Dedifferentiated amniotic fluid mesenchymal stem cell (primary cell): ENCODE measurements around the gene FIGNL2.

Source experiments
- DNase-seq: peaks from one replicate; pipeline ENCODE4 v3.0.0-alpha.2; 2016; ENCODE audit errors: extremely low spot score

FIGNL2 gene

DNA sequence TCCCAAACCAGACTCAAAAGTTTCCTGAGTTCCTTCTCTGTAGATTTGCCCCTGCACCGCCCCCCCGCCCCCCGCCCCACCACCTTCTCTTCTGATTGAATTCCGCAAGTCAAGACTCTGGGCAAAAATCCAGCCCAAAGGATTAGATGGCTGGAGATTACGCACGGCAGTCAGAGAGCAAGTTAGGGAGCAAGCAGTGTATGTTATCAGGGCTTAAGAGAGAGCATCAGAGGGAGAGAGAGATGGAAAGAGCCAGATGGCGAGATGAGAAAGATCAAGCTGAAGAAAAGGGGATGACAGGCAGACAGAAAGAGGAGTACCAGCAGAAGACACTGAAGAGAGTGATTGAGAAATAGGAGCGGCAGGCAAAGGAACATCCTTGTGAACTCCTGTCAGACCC lies 25.5 kb upstream of the FIGNL2 start:
- no peak for DNase-seq

- no peak for DNase-seq
Observed at GRCh38 chr12:51873251-51873994, 24.9 kb upstream of the FIGNL2 start.

DNA sequence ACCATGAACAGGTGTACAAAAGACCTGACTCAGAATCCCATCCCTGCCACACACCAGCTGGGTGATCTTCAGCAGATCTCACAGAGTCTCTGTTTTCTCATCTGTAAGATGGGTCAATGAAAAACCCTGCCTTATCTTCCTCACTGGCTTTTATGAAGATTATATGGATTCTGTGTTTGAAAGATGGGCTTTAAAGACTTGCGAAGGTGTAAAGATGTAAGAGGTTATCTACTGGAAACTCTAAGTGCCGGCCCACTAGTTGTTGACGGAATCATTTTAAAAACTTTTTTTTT lies 24.1 kb upstream of the FIGNL2 start:
- DNase-seq, result no peak

DNA sequence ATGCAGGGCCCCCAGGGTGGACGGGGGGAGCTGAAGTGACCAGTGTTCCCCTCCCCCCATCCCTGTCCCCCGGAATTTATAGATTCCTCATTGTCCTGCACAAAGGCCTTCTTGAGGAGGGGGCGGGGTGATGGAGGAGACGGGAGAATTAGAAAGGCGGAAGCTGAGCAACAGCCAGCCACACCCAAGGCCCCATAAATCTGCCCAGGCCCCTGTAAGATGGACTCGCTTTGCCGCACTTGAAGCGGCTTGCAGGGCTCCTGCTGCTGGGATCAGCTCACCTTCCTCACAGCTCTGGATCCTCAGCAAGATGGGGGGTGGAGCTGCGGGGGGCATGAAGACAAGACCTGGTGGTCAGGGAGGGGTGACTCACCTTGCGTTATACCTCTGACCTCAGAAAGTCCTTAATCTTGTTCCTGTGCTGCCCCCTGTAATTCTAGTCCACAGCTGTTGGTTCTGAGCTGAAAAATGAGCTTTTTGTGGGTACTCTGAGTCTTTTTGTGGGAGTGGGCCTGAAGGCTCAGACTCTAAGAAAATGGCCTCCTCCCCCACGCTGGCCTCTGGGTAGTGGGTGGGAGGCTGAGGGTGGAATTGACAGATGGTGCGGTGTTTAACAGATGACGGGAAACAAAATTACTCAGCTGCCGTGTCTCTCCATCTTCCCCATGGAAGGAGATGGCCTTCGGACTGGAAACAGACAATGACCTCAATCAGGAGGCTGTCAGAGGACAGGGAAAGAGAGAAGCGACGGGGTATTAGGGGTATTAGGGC lies 23.6 kb upstream of the FIGNL2 start:
- no peak for DNase-seq

- no peak for DNase-seq
Observed at GRCh38 chr12:51871126-51871525, 22.6 kb upstream of the FIGNL2 start.

- DNase-seq, result no peak
Observed at GRCh38 chr12:51870504-51870903, 22.0 kb upstream of the FIGNL2 start.

- DNase-seq, result no peak
Observed at GRCh38 chr12:51869931-51870330, 21.4 kb upstream of the FIGNL2 start.

- DNase-seq, result no peak
Observed at GRCh38 chr12:51869496-51869865, 21.0 kb upstream of the FIGNL2 start.

DNA sequence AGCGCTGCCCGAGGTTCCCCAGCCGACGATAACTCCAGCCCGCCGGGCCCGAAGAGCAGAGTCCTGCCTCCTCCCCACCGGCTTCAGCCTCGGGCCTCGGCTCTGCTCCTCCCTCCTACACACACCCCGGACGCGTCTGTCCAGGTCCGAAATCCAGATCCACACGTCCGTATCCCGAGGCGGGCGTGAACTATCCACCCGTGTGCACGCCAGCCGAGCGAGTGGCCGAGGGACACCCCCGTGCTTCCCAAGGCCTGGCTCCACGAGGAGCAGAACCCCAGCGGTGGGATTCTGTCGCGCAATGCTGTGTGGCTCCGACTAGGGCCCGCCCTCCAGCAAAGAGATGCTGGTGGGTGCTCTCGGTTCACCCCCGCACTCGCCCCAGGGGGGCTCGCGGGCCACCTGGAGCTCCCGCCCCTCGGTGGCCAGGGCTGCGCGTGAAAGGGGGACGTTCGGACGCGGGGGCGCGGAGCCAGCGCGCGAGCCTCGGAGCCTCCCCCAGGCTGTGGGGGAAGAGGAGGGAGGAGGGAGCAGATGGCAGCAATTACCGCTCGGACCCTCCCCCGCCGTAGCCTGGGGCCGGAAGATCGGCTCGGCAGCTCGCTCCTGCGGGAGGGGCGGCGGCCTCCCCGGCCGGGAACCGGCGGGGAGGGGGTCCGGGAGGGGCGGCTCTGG lies 20.4 kb upstream of the FIGNL2 start:
- DNase-seq, result no peak

DNA sequence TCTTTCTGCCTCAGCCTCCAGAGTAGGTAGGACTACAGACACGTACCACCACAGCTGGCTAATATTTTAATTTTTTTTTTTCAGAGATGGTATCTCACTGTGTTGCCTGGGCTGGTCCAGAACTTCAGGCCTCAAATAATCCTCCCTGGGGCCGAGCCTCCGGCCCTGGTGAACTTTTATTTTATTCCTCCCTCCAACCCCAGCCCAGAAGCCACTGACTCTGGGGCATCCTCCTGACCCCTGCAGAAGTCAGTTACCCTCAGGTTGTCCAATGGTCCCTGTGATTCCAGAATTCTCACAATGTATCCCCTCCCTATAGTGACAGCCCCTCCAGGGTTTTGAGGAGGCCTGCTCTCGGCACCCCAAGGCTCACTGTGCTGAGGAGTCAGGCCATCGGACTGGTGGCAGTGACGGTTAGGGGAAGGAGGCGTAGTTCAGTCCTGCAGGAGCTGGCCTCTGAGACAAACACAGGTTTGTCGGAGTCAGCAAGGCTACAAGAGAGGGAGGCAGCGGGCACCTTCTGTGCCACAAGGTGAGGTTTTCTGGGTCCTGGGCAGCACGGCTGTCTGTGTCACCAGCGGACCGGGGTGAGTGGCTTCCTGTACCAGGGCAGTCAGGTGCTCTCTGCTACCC lies 19.4 kb upstream of the FIGNL2 start:
- no peak for DNase-seq

DNA sequence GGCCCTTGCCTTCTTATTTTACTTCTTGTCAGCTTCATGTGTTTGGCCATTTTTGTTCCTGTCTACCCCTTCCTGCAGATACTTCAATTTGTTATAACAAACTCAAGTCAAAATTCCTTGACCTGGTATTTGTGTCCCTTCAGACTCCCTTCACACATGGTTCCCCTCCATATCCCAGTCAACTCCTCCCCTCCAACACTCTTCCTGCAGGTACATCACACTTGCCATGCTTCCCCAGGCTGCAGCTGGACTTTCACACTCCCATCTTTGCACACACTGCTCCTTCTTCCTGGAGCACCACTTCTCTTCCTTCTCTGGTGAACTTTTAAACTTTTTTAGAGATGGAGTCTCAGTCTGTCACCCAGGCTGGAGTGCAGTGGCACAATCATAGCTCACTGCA lies 18.9 kb upstream of the FIGNL2 start:
- no peak for DNase-seq

DNA sequence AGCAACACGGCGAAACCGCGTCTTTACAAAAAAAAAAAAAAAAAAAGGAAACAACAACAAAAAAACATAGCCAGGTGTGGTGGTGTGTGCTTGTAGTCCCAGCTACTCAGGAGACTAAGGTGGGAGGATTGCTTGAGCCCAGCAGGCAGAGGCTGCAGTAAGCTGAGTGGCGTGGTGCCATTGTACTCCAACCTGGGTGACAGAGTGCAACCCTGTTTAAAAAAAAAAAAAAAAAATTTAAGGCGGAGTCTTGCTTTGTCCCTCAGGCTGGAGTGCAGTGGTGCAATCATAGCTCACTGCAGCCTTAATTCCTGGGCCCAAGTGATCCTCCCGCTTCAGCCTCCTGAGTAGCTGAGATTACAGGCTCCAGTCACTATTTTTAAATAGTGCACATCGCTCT lies 18.2 kb upstream of the FIGNL2 start:
- no peak for DNase-seq

DNA sequence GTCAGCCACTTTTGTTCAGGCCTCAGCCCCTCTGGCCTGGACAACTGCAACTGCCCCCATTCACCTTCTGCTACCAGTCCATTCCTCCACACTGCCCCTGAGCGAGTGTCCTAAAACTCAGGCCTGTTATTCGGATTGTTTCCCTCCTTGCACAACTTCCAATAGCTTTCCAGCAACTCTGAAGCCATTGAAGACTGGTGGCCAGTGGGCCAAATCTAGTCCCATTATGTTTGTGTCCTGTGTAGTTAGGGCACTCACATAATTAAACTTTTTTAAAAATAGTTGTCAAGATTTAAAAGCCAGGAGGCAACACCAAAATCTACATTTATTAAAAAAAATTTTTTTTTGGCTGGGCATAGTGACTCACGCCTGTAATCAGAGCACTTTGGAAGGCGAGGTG lies 17.8 kb upstream of the FIGNL2 start:
- no peak for DNase-seq

- DNase-seq, result no peak
Observed at GRCh38 chr12:51865757-51866270, 17.3 kb upstream of the FIGNL2 start.

- no peak for DNase-seq
Observed at GRCh38 chr12:51864833-51865670, 16.5 kb upstream of the FIGNL2 start.

DNA sequence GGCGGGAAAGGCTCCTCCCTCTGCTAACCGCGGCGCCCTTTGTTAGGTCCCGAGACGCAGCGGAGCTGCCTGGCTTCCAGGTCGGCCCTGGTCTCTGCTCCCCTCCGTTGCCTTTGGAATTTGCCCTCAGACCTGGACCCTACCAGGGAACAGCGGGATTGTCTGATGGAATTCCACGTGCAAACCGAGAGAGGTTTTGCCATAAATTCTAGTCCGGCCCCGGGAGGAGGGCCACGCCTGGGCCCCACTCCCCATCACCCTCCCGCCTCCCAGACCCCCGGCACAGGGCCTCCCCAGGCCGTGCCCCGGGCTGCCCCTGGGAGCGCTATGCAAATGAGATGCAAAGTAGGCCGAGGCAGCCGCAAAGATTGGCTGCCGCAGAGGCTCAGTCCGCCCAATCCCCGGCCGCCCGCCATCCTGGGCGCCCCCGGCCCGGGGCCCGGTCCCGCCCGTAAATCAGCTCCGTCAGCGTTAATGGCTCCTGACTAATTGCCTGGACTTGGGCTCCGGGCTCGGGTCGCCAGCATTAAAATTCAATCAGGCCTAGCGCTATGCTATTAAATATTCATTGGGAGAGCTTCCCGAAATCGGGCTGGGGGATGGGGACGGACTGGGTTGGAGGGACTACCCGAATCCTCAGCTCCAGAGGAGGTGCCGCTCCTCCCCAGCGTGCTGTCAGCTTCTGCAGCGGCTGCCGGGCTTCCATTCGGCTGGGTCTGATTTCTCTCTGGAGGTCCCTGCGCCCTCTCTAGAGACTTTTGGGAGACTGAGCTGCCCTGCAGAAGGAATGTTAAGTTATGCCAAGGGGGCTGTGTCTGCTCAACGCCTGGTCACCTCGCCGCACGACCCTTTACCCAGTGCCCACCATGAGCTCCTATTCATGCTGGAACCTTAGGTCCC lies 15.7 kb upstream of the FIGNL2 start:
- no peak for DNase-seq

DNA sequence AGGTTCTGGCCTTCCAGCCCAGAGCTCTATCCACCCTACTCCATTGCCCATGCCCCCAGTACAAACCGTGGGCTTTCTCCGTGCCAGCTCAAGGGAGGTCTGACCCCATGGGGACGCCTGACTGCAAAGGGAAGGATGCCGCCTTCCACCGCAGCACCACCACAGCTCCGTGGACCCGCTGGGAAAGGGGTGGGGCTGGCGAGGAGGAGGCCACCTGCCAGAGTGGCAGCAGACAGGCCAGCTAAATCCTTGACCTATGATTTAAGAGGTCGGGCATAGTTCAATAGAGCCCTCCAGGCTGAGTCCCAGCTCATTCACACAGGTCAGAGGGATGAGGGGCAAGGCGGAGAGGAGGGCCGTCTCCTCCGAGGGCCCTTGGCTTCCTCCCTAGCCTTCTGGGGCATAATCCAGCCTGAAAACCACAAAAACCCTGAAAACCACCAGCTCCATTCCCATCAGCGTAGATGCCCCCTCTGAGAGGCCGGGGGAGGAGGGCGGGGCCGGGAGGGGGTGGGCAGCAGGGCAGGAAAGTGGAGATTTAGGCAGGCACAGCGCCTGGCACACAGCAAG lies 14.9 kb upstream of the FIGNL2 start:
- no peak for DNase-seq

- no peak for DNase-seq
Observed at GRCh38 chr12:51862947-51863346, 14.4 kb upstream of the FIGNL2 start.

DNA sequence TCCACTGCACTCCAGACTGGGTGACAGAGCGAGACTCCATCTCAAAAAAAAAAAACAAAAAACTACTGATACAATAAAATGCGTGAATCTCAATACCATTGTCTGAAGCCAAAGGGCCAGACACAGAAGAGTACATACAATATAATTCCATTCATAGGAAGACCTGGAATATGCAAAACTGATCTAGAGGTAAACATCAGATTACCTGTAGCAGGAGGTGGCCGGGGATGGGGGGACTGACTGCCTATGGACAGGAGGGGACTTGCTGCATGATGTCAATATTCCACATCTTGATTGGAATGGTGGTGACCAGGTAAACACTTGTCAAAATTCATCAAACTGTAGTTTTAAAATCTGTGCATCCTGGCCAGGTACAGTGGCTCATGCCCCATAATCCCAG lies 12.5 kb upstream of the FIGNL2 start:
- no peak for DNase-seq
